ENCODE data around the gene STX18.

GRCh38 chr4:4477796-4478195 is 64.1 kb downstream of the STX18 start:
- TF ChIP-seq POLR2AphosphoS5 (IDR thresholded peaks at IDR 0.05) (no peak), CTCF (IDR thresholded peaks at IDR 0.05) (no peak)
